UCSD-AML1 (cell line): ENCODE measurements around the gene LYPLA2.
A peak's percentile ranks its signal among the peaks of the same experiment; 100 is the strongest.
"Not testable (repeated sequence)": the region's sequence is repeated elsewhere in the genome, so short reads cannot be mapped to it uniquely, and the experiment has no call there.

ENCODE experiments used
- DNase-seq: peaks from one replicate; lab custom pipeline; 2025; ENCODE audit not compliant: unreplicated experiment; lab: John Stamatoyannopoulos, UW

The LYPLA2 gene

DNA sequence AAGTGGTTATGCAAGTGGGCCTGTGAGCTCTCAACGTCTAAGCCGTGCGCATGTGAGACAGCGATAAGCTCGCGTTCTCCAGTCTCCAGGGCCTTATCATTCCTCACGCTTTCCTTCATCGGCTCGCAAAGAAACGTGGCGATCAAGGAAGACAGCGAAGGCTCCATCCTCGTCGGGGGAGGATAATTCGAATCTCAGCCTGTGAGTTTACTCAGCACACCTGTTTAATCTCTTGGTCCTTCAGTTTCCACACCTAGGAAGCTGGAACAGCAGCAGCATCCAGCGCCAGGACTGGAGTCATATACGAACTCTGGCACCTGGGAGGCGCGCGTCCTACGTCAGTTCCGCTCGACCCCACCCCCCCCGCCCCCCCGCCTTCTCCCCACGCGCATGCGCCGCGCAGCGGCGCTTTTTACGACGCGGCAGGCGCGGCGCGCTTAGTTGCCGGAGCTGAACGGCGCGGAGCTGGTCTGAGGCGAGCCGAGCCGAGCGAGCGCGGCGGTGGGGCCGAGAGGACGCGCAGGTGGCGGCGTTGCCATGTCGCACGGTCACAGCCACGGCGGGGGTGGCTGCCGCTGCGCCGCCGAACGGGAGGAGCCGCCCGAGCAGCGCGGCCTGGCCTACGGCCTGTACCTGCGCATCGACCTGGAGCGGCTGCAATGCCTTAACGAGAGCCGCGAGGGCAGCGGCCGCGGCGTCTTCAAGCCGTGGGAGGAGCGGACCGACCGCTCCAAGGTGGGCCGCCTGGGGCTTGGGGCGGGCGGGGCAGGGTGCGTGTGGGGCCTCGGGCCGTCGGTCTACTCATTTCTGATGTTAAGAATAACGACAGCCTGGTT is 12.7 kb upstream of the LYPLA2 start, which contains the start of gene PITHD1:
TSS of gene PITHD1 (plus strand) at position 440 of the 836 bp plus-strand sequence. CDS start at position 538, 98 bp downstream.
- DNase-seq, result peak; percentile 89

DNA sequence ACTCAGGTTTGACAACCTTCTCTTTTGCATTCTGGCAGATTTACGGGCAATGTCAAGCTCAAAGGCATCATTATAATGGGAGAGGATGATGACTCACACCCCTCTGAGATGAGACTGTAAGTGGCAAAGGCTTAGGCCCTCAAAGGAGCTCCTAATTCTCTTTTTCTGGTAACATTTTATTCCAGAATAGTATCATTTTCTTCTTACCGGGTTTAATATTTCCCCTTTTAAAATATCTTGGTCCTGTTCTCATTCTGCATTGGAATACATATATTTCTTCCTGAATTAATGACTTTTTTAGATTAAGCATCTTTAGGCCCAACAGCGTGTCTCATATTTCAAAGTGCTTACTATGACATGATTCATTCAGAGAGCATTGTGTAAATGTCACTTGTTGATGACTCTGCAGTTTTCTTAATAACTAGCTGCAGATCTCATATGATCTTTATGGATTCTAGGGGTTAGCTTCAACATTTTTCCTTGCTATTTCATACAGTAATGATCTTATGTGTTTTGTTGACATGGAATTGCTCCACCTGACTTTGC is 11.0 kb upstream of the LYPLA2 start:
- DNase-seq, result no peak

DNA sequence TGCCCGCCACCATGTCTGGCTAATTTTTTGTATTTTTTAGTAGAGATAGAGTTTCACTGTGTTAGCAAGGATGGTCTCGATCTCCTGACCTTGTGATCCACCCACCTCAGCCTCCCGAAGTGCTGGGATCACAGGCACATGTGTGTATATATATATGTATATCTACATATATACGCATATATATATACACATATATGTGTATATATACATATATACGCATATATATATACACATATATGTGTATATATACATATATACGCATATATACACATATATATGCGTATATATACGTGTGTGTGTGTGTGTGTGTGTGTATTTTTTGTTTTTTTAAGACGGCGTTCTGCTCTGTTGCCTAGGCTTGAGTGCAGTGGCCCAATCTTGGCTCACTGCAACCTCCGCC is 7.8 kb upstream of the LYPLA2 start:
- not testable (repeated sequence) for DNase-seq

DNA sequence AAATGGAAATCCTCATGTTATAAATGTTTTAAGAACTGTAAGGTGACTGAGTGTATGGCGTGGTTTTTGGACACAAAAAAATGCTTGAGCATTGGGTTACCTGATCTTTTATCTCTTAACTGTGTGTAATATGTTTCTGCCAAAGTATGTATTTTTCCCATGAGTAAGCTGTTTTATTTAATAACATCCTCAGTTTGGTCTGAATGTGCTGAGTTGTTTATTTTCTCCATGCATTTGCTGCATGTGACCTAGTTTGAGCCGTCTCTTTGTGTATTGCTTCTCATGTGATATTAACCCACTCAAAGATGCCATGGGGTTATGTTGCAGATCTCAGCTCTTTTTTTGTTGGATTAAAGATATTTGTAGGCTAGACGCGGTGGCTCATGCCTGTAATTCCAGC is 6.1 kb upstream of the LYPLA2 start:
- DNase-seq, result no peak

DNA sequence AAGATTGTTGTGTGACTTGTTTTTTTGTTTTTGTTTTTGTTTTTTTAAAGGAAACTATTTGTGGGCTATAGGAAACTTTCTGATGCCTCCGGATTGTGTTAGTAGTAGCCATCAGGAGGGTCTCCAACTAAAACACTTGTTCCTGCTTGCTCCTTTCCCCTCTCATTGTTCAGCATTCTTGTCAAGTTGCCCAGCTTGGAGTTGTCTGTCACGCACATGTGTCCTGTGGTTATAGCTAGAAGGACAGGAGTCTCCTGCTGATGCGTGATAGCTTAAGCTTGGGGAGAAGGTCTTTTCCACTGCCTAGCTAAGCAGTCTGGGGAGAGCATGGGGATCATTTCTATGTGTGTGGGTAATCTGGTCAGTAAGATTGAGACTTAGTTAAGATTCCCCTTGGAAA is 3.2 kb upstream of the LYPLA2 start:
- no peak for DNase-seq

DNA sequence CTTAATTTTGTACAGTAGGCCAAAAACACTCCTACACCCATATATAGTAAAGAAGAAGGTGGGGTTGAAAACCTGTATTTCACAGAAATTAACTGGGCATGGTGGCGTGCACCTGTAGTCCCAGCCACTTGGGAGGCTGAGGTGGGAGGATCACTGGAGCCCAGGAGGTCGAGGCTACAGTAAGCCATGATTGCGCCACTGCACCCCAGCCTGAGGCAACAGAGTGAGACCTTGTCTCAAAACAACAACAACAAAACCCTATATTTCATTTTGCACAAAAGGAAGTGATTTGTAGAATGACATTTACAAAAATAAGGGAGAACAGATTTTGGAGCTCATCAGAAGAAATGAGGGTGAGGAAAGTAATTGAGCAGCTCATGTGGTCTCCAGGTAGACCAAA is 2.2 kb upstream of the LYPLA2 start:
- DNase-seq, result no peak

DNA sequence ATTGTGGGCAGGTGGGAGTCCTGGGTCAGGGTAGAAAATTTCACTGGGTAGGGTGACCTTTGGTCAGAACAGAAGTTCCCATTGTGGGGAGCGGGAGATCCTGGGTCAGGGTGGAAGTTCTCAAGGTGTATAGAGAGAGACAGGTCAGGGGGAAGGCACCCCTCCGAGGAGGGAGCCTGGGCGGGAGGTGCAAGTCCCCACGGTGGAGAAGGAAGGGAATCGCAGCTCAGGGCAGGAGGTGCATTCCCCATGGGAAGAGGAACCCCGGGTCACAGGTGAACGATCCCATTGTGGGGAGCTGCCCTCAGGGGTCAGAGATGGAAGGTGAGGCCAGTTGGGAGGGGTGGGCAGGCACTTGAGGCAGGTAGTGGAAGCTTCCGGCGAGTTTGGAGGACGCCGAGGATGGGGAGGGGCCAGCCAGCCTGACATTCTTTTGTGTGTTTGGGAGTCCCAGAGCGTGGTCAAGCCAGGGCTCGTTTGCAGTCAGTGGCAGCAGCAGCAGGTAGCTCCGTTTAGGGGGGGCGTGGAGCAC is 637 bp downstream of the LYPLA2 start:
- peak; percentile 27 for DNase-seq

DNA sequence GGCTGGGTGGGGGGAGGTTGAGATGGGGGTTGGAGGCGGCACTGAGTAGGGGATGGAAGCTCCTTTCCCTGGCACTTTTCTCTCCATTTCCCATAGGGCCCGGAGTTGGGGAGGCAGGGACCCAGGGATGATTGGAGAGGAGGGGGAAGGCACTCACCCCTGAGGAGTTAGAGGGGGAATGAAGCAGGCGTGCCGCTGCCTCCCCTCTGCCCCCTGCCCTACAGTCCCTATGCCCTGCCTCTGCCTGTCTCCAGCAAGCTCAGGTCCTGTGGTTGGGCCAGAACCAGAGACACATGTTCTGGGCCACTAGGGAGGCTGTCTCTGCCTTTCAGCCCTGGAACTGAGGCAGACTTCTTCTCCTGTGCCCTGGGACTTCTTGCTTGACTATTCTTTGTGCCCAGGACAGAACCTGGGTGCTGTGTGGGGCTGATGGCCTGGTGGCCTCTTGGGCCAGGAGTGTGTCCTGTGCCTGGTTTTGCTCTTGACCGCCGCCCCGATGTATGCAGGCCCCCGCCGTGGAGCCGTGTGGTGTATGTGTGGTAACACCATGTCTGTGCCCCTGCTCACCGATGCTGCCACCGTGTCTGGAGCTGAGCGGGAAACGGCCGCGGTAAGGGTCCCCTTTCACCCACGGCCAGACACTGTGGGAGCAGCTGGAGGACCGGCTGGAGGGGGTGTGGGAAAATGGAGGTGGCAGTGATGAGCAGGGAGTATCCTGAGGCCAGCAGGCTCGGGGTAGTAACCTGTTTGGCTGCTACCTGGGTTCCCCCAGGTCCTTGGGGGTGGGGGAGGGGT is 1.4 kb downstream of the LYPLA2 start:
- no peak for DNase-seq

DNA sequence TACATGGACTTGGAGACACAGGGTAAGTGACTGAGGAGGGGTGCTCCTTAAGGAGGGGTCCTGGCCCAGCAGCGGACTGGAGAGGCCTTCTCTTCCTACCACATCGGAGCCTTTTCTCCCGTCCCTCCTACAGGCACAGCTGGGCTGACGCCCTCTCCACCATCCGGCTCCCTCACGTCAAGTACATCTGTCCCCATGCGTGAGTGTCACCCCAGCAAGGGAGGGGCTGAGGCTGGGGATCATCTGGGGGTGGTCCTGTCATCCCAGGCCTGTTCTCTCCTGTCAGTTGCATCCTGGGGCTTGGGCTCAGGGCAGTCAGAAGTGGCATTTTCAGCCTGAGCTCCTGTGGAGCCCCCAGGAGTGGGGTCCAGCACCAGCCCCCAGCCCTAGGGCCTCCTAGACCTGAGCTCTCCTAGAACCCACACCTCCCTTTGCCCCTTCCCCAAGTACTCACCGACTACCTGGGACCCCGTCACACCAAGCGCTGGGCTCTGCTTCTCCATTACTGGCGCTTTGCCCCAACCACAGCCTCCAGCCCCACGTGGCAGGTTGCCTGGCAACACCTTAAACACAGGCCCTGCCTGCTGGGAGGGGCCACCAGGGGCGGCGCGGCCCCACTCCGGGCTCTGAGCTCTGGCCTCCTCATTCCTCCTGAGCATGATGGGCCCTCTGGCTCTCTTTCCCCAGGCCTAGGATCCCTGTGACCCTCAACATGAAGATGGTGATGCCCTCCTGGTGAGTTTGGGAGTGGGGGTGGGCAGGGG is 2.3 kb downstream of the LYPLA2 start:
- DNase-seq, result no peak

DNA sequence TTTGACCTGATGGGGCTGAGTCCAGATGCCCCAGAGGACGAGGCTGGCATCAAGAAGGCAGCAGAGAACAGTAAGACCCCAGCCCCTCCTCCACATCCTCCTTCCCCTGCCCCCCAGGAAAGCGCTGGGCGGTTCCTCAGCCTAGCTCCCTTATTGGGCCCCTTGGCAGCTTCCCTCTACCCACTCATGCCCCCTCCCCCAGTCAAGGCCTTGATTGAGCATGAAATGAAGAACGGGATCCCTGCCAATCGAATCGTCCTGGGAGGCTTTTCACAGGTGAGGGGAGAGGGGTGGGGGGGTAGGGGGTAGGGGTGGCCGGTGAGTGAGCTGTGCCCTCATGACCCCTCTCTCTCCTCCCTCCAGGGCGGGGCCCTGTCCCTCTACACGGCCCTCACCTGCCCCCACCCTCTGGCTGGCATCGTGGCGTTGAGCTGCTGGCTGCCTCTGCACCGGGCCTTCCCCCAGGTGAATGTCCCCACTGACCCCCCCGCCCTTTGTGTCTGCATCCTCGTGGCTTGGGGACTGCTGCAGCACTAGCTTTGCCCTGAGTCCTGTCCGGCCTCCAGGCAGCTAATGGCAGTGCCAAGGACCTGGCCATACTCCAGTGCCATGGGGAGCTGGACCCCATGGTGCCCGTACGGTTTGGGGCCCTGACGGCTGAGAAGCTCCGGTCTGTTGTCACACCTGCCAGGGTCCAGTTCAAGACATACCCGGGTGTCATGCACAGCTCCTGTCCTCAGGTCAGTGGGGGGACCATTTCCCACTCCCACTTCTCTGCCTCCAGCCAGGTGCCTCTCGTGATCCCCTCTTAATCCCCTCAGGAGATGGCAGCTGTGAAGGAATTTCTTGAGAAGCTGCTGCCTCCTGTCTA is 3.2 kb downstream of the LYPLA2 start:
- no peak for DNase-seq

DNA sequence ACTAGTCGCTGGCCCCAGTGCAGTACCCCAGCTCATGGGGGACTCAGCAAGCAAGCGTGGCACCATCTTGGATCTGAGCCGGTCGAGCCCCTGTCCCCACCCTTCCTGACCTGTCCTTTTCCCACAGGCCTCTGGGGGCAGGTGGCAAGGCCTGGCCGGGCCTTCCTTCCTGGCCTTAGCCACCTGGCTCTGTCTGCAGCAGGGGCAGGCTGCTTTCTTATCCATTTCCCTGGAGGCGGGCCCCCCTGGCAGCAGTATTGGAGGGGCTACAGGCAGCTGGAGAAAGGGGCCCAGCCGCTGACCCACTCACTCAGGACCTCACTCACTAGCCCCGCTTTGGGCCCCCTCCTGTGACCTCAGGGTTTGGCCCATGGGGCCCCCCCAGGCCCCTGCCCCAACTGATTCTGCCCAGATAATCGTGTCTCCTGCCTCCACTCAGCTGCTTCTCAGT is 3.8 kb downstream of the LYPLA2 start:
- not testable (repeated sequence) for DNase-seq

DNA sequence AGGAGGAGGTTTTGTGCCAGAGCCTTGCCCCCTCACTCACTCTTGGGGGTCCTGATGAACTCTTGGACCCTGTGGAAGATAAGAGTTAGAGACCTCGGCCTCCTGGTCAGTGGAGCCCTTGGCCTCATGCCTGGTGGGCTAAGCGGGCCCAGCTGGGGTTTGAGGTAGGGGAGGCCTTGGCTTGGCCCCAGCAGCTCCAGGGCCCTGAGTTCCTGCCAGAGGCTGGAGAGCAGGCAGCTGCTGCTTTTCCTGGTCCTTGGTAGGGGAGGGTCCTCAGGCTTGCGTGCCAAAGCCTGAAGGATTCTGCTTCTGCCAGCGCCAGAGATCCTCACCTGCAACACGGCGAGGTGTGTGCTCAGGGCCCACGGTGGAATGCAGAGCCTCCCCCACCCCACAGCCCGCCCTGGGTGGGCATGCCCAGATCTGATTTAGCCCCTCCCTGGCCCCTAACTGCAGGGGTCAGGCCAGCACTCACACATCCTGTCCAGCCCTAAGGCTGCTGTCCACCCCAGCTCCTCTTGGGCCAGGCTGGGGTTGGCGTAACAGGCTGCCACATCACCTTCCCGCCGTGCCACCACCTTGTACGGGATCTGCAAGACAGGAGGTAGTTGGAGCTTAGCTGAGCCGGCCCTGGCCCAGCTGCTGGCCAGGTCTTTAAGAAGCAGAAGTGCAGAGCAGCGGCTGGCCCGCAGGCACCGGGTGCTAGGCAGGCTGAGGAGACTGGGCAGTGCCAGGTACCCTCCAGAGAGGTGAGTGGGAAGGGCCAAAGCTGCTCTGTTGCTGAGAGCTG is 4.9 kb downstream of the LYPLA2 start:
- DNase-seq, result no peak

DNA sequence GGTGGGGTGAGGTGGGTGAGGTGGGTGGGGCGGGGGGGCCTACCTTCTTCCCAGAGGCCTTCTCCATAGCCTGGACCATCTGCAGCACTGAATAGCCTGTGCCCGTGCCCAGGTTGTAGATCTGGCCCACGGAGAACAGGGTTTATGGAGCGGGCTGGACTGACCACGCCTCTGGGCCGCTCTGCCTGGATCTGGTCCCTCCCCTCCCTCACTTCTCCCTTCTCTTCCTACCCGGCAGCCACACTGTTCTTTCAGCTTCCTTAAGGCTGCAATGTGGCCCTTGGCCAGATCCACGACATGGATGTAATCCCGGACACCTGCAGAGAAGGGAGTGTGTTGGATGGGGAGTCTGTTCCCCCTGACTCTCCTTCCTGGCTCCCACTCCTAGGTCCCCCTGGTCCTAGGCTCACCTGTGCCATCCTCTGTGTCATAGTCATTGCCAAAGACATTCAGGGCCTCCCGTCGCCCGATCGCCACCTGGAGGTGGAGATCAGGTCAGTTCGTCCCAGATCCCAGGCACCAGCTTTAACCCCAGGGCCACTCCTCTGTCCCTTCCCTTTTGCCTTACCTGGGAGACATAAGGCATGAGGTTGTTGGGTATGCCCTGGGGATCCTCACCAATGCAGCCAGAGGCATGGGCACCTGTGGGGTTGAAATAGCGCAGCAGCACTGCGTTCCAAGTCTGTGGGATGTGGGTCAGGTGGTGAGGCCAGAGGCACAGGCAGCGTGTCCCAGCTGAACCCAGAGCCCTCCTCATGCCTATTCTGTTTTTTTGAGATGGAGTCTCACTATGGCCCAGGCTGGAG is 5.7 kb downstream of the LYPLA2 start:
- no peak for DNase-seq

DNA sequence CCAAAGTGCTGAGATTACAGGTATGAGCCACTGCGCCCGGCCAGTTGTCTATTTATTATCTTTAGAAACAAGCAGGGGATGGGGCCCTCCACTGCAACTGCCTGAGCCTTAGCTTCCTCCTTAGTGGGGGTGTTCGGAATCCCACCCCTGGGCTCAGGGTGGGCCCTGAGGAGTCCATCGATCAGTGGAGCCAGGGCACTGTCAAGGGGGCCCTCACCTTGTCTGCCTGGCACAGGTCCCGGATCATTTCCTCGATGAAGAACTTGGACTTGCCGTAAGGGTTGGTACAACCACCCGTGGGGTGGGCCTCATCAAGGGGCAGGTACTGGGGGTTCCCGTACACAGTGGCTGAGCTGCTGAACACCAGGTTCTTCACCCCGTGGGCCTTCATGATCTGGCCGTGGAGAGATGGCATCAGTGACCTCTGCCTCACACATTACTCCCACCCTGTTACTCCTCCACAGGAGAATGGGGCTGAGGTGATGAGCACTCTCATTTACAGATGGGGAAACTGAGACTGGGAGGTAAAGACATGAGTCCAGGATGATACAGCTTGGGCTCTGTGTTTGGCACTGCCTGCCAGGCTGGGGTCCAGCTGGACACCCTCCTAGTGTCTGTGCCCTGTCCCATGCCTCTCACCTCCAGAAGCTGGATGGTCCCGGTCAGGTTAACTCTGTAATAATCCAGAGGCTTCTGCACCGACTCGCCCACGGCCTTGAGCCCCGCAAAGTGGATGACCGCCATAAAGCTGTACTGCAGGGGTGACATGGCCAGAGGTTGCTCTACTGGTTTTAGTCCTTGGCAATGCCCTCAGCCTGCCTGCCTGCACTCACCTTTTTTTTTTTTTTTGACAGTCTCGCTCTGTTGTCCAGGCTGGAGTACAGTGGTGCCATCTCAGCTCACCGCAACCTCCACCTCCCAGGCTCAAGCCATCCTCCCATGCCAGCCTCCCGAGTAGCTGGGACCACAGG is 6.8 kb downstream of the LYPLA2 start:
- no peak for DNase-seq

DNA sequence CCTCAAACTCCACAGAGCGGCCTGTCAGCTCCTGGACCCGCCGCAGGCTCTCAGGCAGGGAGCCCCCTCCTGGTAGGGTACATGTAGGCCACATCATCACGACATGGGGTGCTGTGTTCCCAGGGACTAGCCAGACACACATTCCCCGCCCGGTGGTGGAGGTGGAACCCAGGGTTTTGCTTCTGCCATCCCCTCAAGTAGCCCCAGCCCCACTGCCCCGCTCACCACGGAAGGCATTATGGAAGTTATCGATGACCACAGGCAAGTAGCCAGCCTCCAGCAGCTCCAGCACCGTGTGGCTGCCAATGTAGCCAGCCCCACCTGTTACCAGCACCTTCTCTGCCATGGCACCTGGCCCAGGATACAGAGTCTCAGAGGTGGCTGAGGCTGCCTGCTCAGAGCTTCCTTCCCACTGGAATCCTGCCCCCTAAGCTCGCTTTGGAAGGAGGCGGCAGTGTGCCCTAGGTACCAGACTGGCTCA is 7.8 kb downstream of the LYPLA2 start:
- DNase-seq, result peak; percentile 23

DNA sequence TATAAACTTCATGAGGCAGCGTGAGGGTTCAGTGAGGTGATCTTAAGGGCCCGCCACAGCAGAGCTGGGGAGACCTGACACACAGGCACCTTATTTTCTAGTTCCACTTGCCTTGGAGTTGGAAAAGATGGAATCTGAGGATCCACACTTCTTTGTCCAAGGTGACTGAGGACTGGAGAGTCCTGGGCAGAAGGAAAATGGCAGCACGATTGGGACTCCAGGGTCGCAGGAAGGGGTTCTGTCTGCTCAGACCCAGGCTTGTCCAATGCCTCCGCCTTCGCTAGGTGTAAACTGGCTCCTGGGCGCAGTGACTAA is 8.3 kb downstream of the LYPLA2 start:
- DNase-seq, result no peak
